Measurements from ENCODE around the gene EGFL7. TPM values are rescaled to one million over a fixed set of nuclear protein-coding genes. Genes with fewer than 3 reads are reported as not detected.

Gene EGFL7
- total RNA-seq, 1 donor = 3.3 TPM

DNA sequence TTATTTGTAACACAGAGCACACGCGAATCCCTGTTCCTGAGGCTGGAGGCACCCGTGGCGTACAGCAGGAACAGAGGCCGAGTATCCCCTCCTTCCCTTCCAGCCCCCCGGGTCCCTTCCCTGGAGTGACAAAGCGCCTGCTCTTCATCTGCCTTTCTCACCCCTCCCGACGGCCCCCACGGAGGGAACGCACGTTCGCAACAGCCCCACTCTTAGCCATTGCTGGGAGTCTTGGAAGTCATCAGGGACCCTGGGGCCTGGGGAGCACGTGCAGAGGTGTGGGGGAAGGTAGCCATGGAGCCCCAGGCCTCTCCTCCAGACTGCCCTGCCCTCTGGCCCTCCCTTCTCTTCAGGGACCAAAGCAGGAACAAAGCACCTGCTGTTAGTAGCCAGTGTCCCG is 22.1 kb downstream of the EGFL7 start:
- peaks cover 4% of the 10 kb centered on the region for H3K4me1 ChIP-seq (ENCODE audit: insufficient read depth, low read length)
- H3K36me3 ChIP-seq (ENCODE audit: insufficient read depth, low read length) = no peaks in the 10 kb centered on the region
- no peak overlapping the region for H3K27ac ChIP-seq (ENCODE audit: low read depth, low read length)
- no peak for DNase-seq (ENCODE audit: insufficient read length, low spot score, missing footprints)
- H3K4me2 ChIP-seq (ENCODE audit: insufficient read depth, low read length) = no peak overlapping the region
- no peak overlapping the region for H3K4me3 ChIP-seq (ENCODE audit: insufficient read depth, low read length)
- H2AFZ ChIP-seq (ENCODE audit: low read length) = no peak overlapping the region
- TF ChIP-seq, protein P1, sequence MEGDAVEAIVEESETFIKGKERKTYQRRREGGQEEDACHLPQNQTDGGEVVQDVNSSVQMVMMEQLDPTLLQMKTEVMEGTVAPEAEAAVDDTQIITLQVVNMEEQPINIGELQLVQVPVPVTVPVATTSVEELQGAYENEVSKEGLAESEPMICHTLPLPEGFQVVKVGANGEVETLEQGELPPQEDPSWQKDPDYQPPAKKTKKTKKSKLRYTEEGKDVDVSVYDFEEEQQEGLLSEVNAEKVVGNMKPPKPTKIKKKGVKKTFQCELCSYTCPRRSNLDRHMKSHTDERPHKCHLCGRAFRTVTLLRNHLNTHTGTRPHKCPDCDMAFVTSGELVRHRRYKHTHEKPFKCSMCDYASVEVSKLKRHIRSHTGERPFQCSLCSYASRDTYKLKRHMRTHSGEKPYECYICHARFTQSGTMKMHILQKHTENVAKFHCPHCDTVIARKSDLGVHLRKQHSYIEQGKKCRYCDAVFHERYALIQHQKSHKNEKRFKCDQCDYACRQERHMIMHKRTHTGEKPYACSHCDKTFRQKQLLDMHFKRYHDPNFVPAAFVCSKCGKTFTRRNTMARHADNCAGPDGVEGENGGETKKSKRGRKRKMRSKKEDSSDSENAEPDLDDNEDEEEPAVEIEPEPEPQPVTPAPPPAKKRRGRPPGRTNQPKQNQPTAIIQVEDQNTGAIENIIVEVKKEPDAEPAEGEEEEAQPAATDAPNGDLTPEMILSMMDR (IDR thresholded peaks at IDR 0.05; ENCODE audit: extremely low read depth, low read depth, low read length) = no peak
- peaks cover 14% of the 10 kb centered on the region for H3K79me2 ChIP-seq (ENCODE audit: insufficient read depth, low read length)
- H4K20me1 ChIP-seq (ENCODE audit: insufficient read depth, low read length) = peaks cover 7% of the 10 kb centered on the region
- H3K27me3 ChIP-seq (ENCODE audit: insufficient read depth, low read length) = no peaks in the 10 kb centered on the region
- no peaks in the 10 kb centered on the region for H3K9me3 ChIP-seq (ENCODE audit: low read depth, low read length)

- H3K4me2 ChIP-seq (ENCODE audit: insufficient read depth, low read length) = no peak overlapping the region
- H4K20me1 ChIP-seq (ENCODE audit: insufficient read depth, low read length) = peaks cover 5% of the 10 kb centered on the region
- TF ChIP-seq, protein P1 (IDR thresholded peaks at IDR 0.05; ENCODE audit: extremely low read depth, low read depth, low read length) = no peak
- peaks cover 14% of the 10 kb centered on the region for H3K79me2 ChIP-seq (ENCODE audit: insufficient read depth, low read length)
- H3K27ac ChIP-seq (ENCODE audit: low read depth, low read length) = no peak overlapping the region
- DNase-seq (ENCODE audit: insufficient read length, low spot score, missing footprints) = peak; percentile 95
- H3K4me3 ChIP-seq (ENCODE audit: insufficient read depth, low read length) = no peak overlapping the region
- H3K4me1 ChIP-seq (ENCODE audit: insufficient read depth, low read length) = peaks cover 4% of the 10 kb centered on the region
- no peaks in the 10 kb centered on the region for H3K36me3 ChIP-seq (ENCODE audit: insufficient read depth, low read length)
- no peaks in the 10 kb centered on the region for H3K9me3 ChIP-seq (ENCODE audit: low read depth, low read length)
- H3K27me3 ChIP-seq (ENCODE audit: insufficient read depth, low read length) = no peaks in the 10 kb centered on the region
- H2AFZ ChIP-seq (ENCODE audit: low read length) = no peak overlapping the region
Observed at GRCh38 chr9:136685216-136685615, 22.5 kb downstream of the EGFL7 start.

DNA sequence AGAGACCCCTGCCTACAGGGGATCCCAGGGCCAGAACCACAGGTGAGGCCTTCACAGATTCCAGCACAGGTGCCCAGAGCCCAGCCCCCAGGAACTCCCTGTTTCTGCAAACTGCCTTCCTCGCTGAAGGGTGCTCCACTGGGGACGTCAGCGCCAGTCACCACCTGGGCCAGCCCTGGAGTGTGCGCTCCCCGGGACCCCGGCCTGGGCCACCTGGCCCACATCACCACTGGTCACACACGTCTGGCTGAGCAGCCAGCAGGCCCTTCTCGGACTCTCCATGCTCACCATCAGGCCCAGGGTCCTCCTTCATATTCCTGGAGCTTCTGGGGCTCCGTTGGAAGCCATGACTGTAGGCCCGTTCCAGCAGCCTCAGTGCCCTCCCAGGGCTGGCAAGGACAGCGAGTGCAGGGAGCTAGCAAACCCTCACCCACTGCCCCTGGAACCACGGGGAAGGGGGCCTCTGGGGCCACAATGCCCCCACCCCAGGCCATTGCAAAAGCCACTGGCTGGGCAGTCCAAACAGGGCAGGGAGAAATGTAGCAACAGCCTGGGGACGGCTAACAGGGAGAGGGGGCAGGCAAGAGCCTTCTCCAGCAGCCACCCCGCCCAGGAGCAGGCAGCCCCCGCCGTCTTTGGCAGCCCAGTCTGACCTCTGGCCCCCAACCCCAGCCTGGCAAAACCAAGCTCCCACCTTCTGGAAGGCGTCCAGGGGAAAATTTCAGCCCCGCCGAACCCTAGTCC is 23.2 kb downstream of the EGFL7 start:
- peaks cover 14% of the 10 kb centered on the region for H3K79me2 ChIP-seq (ENCODE audit: insufficient read depth, low read length)

GRCh38 chr9:136686534-136686793 is 23.7 kb downstream of the EGFL7 start:
- peaks cover 14% of the 10 kb centered on the region for H3K79me2 ChIP-seq (ENCODE audit: insufficient read depth, low read length)
- peak overlapping the region; percentile 35 for H2AFZ ChIP-seq (ENCODE audit: low read length)
- peaks cover 4% of the 10 kb centered on the region for H3K4me1 ChIP-seq (ENCODE audit: insufficient read depth, low read length)
- peak overlapping the region; percentile 84 for H3K4me2 ChIP-seq (ENCODE audit: insufficient read depth, low read length)
- no peaks in the 10 kb centered on the region for H3K9me3 ChIP-seq (ENCODE audit: low read depth, low read length)
- peaks cover 5% of the 10 kb centered on the region for H4K20me1 ChIP-seq (ENCODE audit: insufficient read depth, low read length)
- TF ChIP-seq, protein P1 (IDR thresholded peaks at IDR 0.05; ENCODE audit: extremely low read depth, low read depth, low read length) = no peak
- no peaks in the 10 kb centered on the region for H3K36me3 ChIP-seq (ENCODE audit: insufficient read depth, low read length)
- H3K27ac ChIP-seq (ENCODE audit: low read depth, low read length) = no peak overlapping the region
- no peak for DNase-seq (ENCODE audit: insufficient read length, low spot score, missing footprints)
- H3K27me3 ChIP-seq (ENCODE audit: insufficient read depth, low read length) = no peaks in the 10 kb centered on the region
- H3K4me3 ChIP-seq (ENCODE audit: insufficient read depth, low read length) = peak overlapping the region; percentile 78

More for the DNA sequence above, 23.2 kb downstream of the EGFL7 start:
- Histone ChIP-seq H3K4me2 (ENCODE audit: insufficient read depth, low read length) (peak overlapping the region; percentile 84), H4K20me1 (ENCODE audit: insufficient read depth, low read length) (peaks cover 5% of the 10 kb centered on the region), H3K36me3 (ENCODE audit: insufficient read depth, low read length) (no peaks in the 10 kb centered on the region), H2AFZ (ENCODE audit: low read length) (peak overlapping the region; percentile 35), H3K27ac (ENCODE audit: low read depth, low read length) (no peak overlapping the region), H3K27me3 (ENCODE audit: insufficient read depth, low read length) (no peaks in the 10 kb centered on the region), H3K9me3 (ENCODE audit: low read depth, low read length) (no peaks in the 10 kb centered on the region), H3K4me1 (ENCODE audit: insufficient read depth, low read length) (peaks cover 4% of the 10 kb centered on the region), H3K4me3 (ENCODE audit: insufficient read depth, low read length) (peak overlapping the region; percentile 78)
- TF ChIP-seq, protein P1 (IDR thresholded peaks at IDR 0.05; ENCODE audit: extremely low read depth, low read depth, low read length) = no peak
- peak; percentile 97 for DNase-seq (ENCODE audit: insufficient read length, low spot score, missing footprints)
